ENCODE data around the gene PPP1R13L.
"Not testable (repeated sequence)": the region's sequence is repeated elsewhere in the genome, so short reads cannot be mapped to it uniquely, and the experiment has no call there.

PPP1R13L gene

GRCh38 chr19:45404557-45405434 is at the start of gene PPP1R13L:
Gene PPP1R13L, minus strand, starts transcription at chr19:45405069. Its CDS starts 6,751 bp downstream, at chr19:45398318.
- DNase-seq (ENCODE audit: low read depth): no peak

DNA sequence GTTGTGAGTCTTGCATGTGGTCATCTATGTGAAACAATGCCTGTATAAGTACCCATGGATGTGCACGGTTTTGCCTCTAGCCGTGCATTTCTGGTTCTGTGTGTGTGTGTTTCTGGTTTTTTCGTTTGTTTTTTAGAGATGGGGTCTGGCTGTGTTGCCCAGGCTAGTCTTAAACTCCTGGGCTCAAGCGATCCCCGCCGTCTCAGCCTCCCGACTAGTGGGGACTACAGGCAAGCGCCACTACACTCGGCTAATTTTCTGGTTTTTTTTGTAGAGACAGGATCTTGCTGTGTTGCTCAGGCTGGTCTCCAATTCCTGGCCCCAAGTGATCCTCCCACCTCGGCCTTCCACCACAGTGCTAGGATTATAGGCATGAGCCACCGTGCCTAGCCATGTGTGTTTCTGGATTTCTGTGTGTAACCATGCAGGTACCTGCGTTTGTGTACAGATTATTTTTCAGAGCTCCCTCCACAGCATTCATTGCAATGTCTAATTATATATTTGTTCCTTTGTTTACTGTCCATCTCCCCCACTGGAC is 47.0 kb upstream of the PPP1R13L start:
- no peak for DNase-seq (ENCODE audit: low read depth)

DNA sequence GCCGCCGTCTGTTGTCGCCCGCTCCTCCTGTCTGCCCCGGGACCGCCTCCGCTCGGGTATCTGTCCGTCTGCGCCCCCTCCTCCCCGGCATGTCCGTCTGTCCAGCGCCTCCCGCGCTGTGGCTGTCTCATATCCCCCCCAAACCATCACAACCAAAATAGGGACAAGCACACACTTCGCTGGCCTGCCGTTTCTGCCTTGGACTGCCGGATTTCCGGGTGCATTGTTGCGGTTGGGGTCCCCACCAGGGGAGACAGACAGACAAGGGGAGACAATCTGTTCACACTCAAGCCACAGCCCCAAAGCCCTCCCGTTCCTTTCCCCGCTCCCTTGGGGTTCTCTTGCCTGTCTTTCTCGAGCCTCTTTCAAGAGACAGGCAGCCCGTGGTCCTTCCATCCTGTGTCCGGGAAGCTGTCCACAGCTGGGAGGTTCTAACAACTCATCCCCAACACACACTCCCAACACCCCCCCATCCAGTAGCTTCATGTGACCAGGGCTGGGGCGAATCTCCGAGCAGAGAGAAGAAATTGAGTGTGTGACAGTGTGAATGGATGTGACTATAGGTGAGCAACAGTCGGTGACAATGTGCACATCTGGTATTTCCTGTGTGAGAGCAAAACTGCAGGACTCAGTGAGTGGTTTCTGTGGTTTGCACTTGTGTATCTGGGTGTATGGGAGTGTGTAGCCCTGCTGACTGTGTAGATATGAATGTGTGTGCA is 46.4 kb upstream of the PPP1R13L start:
- no peak for DNase-seq (ENCODE audit: low read depth)

GRCh38 chr19:45450012-45450333 is 45.1 kb upstream of the PPP1R13L start:
- DNase-seq (ENCODE audit: low read depth): no peak

DNA sequence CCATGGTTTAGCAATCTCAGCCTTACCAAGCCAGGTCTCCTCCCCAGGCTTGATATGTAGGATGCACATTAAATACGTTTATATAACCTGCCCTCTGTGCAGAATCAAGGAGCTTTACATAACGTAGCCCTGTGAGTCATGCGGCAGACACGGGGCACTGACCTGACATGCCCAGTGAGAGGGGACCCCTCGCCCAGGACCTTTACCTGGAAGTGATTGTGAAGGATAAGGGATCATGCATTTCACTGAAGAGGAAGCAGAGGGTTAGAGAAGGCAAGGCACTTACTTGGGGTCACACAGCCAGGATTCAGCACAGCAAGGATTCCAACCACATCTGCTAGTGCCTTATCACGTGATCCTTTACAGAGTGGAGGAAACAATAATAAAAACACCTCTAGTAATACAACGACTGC is 44.0 kb upstream of the PPP1R13L start:
- DNase-seq (ENCODE audit: low read depth): no peak

- no peak for DNase-seq (ENCODE audit: low read depth)
Measured at GRCh38 chr19:45448425-45448756, 43.5 kb upstream of the PPP1R13L start.

DNA sequence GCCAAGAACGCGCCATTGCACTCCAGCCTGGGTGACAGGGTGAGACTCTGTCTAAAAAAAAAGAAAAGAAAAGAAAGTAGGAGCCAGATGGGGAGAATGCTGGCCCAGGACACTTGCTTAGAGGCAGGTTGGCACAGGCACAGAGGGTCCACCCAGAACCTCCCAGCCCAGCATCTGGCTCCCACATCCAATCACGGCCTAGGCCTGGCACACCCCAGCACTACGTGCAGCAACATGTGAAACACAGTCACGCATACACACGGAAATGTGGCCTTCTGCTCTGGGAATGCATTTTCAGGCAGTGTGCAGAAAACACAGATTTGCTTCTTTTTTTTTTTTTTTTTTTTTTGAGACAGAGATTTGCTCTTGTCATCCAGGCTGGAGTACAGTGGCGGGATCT is 42.1 kb upstream of the PPP1R13L start:
- no peak for DNase-seq (ENCODE audit: low read depth)

DNA sequence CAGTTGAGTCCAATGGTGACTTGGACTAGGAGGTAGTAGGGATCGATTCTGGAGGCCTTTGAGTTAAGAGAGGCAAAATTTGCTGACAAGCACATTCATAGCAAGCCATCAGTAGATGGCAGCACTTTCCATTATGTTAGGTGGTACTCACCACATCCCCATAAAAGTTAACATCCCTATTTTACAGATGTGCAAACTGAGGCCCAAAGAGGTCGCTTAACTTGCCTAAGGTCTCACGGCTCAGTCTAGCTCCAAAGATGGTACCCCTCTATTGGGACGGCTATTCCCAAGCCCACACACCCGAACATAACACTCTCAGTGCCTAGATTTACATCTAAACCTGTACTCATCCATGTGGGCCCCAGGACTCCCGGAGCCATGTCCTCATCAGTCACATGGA is 41.4 kb upstream of the PPP1R13L start:
- DNase-seq (ENCODE audit: low read depth): no peak

DNA sequence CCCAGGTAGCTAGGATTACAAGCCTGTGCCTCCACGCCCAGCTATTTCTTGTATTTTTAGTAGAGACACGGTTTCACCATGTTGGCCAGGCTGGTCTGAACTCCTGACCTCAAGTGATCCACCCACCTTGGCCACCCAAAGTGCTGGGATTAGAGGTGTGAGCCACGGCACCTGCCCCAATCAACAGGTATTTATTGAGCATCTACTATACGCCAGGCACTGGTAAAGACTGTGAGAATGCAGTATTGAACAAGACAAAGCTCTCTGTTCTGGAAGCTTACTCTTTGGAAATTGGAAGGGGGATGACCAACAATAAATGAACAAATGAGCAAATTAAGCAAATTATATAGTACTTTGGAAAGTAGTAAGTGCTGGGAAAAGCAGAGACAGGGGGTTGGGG is 40.3 kb upstream of the PPP1R13L start:
- no peak for DNase-seq (ENCODE audit: low read depth)

DNA sequence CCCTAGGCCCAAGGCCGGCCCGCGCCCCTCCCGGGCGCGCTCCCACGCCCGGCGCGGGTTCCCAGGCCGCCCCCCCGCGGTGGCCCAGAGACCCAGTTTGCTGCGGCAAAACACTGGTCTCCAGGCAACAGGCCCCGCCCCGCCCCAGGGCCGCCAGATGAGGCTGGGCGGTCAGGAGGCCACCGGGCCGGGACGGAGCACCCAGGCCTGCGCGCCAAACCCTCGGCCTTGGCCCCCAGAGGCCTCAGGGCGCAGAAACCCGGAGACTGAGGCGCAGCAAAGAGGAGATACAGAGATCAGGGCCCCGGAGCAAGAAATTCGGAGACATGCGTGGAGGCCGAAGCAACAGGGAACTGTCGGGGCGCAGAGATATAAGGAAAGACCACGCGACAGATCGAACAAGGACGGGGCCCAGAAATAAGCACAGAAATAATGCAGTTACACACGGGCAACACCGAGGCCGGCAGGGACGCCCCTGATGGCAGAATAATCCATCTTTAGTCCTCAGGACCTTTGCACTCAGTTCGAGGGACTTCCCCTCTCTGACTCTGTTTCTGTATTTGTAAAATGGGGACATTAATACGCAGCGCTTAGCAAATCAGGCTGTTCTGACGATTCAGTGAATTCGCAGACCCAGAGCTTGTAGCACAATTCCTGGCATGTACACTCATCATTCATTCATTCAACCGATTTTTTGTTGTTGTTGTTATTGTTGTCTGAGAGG is 39.6 kb upstream of the PPP1R13L start:
- peak; percentile 64 for DNase-seq (ENCODE audit: low read depth)

DNA sequence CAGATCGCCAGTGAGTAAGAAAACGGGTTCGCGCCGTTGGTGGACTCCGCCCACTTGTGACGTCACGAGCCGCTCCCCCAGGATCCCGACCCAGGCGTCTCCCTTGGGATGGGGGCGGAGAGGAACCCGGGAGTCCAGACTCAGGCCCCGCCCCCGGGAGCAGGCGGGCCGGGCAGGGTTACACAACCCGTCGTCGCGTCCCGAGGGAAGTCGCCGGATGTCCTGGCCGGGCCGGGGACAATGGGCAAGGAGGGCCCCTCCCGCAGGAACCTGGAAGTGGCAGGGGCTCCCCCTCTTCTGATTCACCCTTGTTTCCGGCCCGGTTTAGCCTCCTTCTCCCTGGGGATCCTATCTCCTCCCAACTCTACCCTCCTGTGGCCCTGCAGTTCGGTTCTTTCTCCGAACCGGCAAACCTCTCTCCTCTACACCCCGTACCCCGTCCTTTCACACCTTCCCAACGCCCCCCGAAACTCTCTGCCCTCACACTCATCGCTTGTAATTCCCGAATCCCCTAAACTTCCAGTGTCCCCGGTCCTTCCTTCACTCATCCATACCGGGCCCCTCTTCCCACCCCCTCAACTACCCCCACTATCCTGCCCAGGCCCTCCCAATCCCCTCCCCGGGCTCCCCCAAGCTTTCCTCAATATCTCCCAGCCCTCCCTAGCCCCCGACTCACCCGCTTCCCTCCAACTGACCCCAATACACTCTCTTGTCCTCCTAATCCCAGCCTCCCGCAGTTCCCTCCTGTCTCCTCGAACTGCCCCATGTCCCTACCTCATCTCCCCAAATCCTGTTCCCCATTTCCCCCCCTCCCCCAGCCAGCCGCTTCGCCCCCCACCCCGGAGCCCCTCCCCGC is 38.8 kb upstream of the PPP1R13L start:
- peak; percentile 45 for DNase-seq (ENCODE audit: low read depth)

- DNase-seq (ENCODE audit: low read depth): no peak
Measured at GRCh38 chr19:45442778-45443461, 38.1 kb upstream of the PPP1R13L start.

DNA sequence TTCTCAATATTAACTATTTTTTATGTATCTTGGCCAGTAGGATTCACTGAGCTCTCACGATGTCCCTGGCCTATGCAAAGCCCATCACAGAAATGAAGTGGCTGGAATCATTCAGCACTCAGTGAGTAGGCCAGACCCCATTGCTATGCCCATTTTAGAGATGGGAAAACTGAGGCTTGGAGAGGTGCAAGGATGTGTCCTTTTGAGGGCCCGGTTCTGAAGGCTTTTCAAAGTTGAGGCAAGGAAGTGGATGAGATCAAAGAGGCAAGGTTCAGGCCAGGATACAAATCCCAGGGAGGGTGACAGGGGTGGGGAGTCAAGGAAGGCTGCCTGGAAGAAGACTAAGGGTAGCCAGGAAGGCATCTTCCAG is 37.5 kb upstream of the PPP1R13L start:
- no peak for DNase-seq (ENCODE audit: low read depth)

- no peak for DNase-seq (ENCODE audit: low read depth)
Measured at GRCh38 chr19:45440873-45441654, 36.2 kb upstream of the PPP1R13L start.

GRCh38 chr19:45440259-45440638 is 35.4 kb upstream of the PPP1R13L start:
- no peak for DNase-seq (ENCODE audit: low read depth)

GRCh38 chr19:45439569-45440258 is 34.8 kb upstream of the PPP1R13L start:
- DNase-seq (ENCODE audit: low read depth): peak; percentile 83

DNA sequence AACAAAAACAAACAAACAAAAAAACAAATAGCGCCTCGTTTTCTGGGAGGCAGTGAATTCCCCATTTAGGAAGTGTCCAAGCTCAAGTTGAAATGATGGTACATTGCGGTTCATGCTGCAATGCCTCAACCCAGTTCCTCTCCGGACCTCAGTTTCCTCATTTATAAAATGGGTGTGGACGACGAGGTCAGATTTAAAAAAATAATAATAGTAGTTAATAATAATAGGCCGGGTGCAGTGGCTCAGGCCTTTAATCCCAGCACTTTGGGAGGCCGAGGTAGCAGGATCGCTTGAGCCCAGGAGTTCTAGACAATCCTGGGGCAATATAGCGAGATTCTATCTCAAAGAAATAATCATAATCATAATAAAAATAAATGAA is 34.3 kb upstream of the PPP1R13L start:
- DNase-seq (ENCODE audit: low read depth): no peak

DNA sequence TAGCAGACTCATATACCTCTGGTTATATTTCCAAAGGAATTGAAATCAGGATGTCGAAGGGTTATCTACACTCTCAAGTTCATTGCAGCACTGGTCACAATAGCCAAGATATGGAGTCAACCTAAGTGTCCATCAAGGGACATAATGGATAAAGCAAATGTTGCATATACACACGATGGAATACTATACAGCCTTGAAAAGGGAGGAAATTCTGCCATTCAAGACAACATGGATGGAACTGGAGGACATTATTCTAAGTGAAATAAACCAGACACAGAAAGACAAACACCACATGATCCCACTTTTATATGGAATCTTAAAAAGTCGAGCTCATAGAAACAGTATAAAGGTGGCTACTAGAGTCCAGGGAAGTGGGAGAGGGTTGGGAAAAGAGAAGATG is 32.5 kb upstream of the PPP1R13L start:
- no peak for DNase-seq (ENCODE audit: low read depth)

DNA sequence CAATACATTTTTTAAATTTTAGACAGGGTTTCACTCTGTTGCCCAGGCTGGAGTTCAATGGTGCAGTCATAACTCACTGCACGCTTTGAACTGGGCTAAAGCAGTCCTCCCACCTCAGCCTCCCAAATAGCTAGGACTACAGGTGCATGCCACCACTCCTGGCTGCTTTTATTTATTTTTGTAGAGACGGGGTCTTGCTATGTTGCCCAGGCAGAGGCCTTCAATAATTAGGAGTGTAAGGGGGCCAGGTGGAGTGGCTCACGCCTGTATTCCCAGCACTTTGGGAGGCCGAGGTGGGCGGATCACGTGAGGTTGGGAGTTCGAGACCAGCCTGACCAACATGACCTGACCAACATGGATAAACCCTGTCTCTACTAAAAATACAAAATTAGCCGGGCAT is 27.7 kb upstream of the PPP1R13L start:
- not testable (repeated sequence) for DNase-seq (ENCODE audit: low read depth)

GRCh38 chr19:45431008-45431407 is 26.1 kb upstream of the PPP1R13L start:
- not testable (repeated sequence) for DNase-seq (ENCODE audit: low read depth)
